Activated T-cell treated with anti-CD3 and anti-CD28 coated beads, Interleukin-2, amount 50 U/mL, for 1 hour (primary cell): ENCODE measurements around the gene PAIP1.
"Not testable (repeated sequence)": the region's sequence is repeated elsewhere in the genome, so short reads cannot be mapped to it uniquely, and the experiment has no call there.

Experiments used
- DNase-seq: peaks from one replicate; pipeline ENCODE4 v3.0.0-alpha.2; 2020

PAIP1 gene

GRCh38 chr5:43570450-43571158 lies 13.7 kb upstream of the PAIP1 start:
- DNase-seq, result no peak

GRCh38 chr5:43569236-43569746 lies 12.4 kb upstream of the PAIP1 start:
- DNase-seq, result no peak

DNA sequence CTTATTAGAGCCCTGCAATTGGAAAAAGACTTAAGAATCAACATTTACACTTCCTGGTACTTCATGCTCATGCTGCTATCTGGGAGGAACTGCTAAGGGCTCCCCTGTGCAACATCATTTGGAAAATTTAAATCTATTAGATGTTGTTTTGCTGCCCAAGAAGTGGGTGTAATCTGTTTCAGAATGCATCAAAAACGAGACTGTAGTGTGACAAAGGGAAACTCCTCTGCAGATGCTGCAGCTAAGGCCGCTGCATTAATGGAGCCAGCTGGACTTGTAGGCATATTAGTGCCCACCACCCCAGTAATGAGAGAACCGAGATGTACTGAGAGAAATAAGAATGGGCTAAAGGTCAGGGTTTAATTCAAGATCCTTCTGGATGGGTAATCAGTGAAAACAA lies 11.1 kb upstream of the PAIP1 start:
- DNase-seq, result no peak

- no peak for DNase-seq
These were observed 8.2 kb upstream of the PAIP1 start for GRCh38 chr5:43565043-43565442.

DNA sequence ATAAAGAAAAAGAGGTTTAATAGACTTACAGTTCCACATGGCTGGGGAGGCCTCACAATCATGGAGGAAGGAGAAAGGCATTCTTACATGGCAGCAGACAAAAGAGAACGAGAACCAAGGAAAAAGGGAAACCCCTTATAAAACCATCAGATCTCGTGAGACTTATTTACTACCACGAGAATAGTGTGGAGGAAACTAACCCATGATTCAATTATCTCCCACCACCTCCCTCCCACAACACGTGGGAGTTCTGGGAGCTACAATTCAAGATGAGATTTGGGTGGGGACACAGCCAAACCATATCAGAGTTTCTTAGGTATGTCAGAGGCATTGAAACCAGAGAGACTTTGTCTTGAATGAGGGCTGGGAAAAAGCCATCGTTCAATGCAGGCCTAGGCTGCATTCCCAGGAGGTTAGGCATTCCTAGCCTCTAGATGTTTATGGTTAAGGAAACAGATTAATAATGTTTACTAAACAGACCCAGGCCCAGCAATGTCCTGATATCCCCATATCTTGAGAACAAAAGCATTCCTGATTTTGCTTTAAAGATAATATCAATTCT lies 7.5 kb upstream of the PAIP1 start:
- DNase-seq, result no peak

GRCh38 chr5:43563321-43563720 lies 6.4 kb upstream of the PAIP1 start:
- no peak for DNase-seq

GRCh38 chr5:43561356-43561755 lies 4.5 kb upstream of the PAIP1 start:
- no peak for DNase-seq

DNA sequence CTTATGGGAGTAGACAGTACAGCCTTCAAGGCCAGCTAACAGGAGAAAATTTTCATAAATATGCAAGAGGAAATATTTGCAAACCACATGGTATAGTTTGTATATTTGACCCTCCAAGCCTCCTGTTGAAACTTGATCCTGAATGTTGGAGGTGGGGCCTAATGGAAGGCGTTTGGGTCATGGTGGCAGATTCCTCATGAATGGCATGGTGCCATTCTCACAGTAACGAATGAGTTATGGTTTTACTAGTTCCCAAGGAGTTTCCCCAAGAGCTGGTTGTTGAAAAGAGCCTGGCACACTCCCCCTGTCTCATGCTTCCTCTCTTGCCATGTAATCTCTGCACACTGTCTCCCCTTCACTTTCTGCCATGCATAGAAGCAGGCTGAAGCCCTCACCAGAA lies 3.3 kb upstream of the PAIP1 start:
- DNase-seq, result no peak

GRCh38 chr5:43556607-43556856 lies 345 bp downstream of the PAIP1 start:
- DNase-seq, result not testable (repeated sequence)

- DNase-seq, result no peak
These were observed 826 bp downstream of the PAIP1 start for GRCh38 chr5:43555895-43556606.

DNA sequence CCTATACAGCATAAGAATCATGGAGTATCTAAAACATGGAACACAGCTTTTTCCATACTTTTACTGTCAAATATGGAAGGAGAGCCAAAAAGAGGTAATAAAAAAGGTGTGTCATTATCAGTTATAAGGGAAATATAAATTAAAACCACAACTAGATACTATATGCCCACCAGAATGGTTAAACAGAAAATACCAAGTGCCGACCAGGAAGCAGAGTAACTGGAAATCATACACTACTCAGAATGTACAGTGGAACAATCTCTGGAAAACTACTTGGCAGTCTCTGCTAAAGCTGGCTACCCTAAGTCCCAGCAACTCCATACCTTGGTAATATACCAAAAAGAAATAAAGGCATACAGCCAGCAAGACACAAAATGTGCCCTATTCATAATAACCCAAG lies 2.4 kb downstream of the PAIP1 start:
- no peak for DNase-seq

DNA sequence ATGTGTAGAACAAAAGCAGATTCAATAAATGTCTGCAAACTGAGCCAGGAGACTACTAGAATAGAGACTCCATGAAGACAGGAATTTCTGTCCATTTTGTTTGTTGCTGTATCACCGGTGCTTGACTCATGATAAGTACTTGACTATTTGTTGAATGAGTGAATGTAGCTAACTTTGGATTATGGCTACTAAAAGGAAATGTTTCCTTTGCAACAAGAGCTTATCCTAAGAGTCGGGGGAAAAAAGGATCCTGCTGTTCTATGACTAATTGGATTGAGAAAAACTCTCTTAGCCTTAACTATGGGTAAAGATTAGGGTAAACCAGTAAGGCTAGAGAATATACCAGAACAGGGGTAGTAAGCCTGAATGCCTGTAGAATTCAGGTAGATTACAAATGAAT lies 3.5 kb downstream of the PAIP1 start:
- DNase-seq, result no peak

- no peak for DNase-seq
These were observed 5.1 kb downstream of the PAIP1 start for GRCh38 chr5:43551731-43552130.

GRCh38 chr5:43549272-43549671 lies 7.6 kb downstream of the PAIP1 start:
- not testable (repeated sequence) for DNase-seq

- no peak for DNase-seq
These were observed 8.5 kb downstream of the PAIP1 start for GRCh38 chr5:43548358-43548757.

DNA sequence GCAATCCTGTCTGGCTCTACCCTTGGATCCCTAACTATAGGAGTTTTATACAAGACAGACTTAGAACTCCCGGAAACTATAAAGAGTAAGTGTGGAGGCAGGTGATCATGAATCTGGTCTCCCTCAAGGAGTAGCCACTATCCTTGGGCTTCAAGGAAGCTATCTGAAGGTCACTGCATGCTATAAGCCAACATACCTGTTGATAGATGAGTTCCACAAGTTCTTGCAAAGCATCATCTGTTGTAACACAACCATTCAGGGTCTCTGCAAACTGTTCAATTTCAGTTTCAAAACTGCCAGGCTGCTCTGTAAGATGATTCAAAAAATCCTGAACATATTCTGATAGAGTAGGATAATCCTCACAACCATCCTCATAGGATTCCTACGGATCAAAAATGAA lies 9.3 kb downstream of the PAIP1 start:
- no peak for DNase-seq

GRCh38 chr5:43543434-43543833 lies 13.4 kb downstream of the PAIP1 start:
- no peak for DNase-seq

DNA sequence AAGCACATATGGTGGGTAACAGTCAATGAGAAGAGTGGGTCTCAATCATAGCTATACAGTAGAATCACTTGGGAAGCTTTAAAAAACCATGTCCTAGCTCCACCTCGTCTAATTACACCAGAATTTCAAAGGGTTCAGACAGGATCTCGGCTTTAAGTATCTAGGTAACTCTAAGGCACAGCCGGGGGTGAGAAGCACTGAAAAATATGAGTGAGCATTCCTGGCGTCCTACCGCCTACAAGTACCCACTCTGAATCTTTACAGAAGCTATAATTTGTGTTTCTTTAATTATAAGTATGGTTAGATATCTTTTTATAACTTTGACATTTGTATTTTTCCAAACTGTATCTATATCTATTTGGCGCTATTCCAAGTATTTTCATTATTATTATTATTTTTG lies 16.1 kb downstream of the PAIP1 start:
- no peak for DNase-seq

DNA sequence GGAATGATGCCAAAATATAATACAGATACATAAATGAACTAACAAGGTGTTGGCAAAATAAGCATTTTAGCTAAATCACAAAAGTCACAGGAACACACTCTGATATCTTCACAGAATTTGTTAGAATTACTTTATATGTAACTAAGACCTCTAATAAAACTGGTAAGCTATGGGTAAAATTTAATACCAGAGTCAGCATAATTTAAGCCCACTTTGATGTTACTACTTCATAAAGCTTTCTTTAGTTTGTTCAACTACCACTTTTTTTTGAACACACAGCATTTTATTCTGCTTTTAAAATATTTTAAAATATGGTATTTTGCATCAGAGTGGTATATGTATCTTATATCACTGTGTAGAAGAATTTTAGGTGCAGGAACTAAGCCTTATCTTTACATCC lies 19.9 kb downstream of the PAIP1 start:
- no peak for DNase-seq

DNA sequence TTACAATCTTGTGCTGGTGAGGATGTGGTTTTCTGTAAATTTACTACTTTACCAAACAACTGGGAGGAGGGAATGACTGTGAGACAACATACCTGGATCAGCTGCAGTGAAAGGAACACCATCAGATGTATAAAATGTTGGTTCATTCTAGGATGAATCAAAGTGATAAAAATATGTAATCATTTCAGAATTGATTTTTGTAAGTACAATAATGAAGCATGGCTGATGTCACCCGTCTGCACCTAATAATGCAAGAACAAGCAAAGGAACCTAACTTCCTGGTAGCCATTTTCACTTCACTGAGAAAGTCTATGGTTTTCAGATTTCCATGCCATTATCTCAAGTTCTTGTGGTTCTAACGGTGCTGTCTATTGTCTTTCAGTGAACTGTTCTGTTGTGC lies 23.2 kb downstream of the PAIP1 start:
- DNase-seq, result no peak

DNA sequence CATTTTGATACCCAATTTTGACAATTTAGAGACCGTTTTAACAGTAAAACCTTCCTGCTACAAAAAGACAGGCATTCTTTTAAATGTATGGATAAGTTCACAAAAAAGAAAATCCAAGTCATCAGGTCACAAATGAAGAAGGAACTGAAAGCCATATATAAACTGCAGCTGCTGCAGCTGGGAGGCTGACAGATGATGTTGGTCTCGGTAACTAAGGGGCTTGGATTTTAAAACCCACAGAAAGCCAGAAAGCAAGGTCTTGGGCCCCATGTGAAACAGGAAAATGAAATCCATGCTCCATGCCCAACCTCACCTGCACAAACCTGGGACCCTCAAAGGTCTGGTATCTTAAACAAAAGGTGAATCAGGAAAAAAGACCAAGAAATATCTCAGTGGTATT lies 26.2 kb downstream of the PAIP1 start:
- no peak for DNase-seq

- no peak for DNase-seq
These were observed 33.2 kb downstream of the PAIP1 start for GRCh38 chr5:43523662-43524072.

DNA sequence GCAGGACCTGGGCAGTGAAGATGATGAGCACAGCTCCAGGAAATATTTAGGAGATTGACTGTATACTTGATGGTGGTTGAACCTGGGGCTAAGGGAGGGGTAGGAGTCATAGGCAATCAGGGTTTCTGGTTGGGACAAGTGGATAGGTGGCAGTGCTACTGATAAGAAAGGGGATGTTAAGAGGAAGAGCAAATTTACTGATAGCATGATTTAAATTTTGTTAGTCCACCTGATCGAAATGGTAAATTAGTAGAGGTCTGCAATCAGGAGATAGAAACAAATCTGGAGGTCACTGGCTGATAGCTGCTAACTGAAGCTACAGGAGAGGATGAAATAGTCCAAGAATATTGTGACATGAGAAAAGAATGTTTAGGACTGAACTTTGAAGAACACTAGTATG lies 36.3 kb downstream of the PAIP1 start:
- DNase-seq, result no peak

- DNase-seq, result no peak
These were observed 41.2 kb downstream of the PAIP1 start for GRCh38 chr5:43515678-43516048.
